Measurements from ENCODE around the gene ZDHHC8.

ZDHHC8 gene

DNA sequence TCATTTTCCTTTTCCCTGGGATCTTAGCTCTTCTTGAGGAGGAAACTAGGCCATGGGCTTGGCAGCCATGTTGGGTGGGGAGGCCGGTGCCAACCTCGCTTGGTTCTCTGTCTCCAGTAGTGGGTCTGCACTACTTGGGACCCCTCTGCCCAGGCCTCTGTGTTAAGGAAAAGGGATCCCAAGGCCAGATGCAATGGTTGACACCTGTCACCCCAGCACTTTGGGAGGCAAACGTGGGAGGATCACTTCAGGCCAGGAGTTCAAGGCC is 1.9 kb upstream of the ZDHHC8 start:
- H3K79me2 ChIP-seq (ENCODE audit: control insufficient read depth, low read length), result 0 out of 2 replicates have a peak, but pooled peaks cover under 1% of the 10 kb centered on the region
- no peak overlapping the region for H3K27ac ChIP-seq (ENCODE audit: low read depth, low read length)
- peaks cover 31% of the 10 kb centered on the region for H3F3A ChIP-seq (ENCODE audit: control insufficient read depth, insufficient read depth)
- H3K4me1 ChIP-seq (ENCODE audit: control insufficient read depth, low read length), result peaks cover 9% of the 10 kb centered on the region; the same call in 1 of the 2 replicates
- H4K20me1 ChIP-seq (ENCODE audit: control insufficient read depth, insufficient read depth, low read depth, low read length), result peaks cover 3% of the 10 kb centered on the region; the same call in 1 of the 2 replicates
- H3K27me3 ChIP-seq (ENCODE audit: control insufficient read depth, low read length), result peaks cover 24% of the 10 kb centered on the region
- H3K4me3 ChIP-seq (ENCODE audit: low read length), result no peak overlapping the region
- no peaks in the 10 kb centered on the region for H3K9me2 ChIP-seq (replicated peaks; ENCODE audit: control insufficient read depth, low read length)
- no peaks in the 10 kb centered on the region for H3K9me3 ChIP-seq (ENCODE audit: control insufficient read depth, insufficient read depth, low read length)
- H3K36me3 ChIP-seq (ENCODE audit: control insufficient read depth, low read length), result peaks cover 43% of the 10 kb centered on the region
- TF ChIP-seq EZH2phosphoT487 (IDR thresholded peaks at IDR 0.05; ENCODE audit: borderline replicate concordance, low read length) (no peak), CTCF (IDR thresholded peaks at IDR 0.05; ENCODE audit: low read depth, low read length, poor library complexity, severe bottlenecking) (no peak)
- no peak overlapping the region for H3K4me2 ChIP-seq (ENCODE audit: low read length)

- Histone ChIP-seq H3K4me3 (ENCODE audit: low read length) (no peak overlapping the region; the same call in 1 of the 2 replicates), H3K4me2 (ENCODE audit: low read length) (peak overlapping the region; percentile 66), H3K27me3 (ENCODE audit: control insufficient read depth, low read length) (peaks cover 24% of the 10 kb centered on the region)
Measured at GRCh38 chr22:20130319-20130718, 1.3 kb upstream of the ZDHHC8 start.

DNA sequence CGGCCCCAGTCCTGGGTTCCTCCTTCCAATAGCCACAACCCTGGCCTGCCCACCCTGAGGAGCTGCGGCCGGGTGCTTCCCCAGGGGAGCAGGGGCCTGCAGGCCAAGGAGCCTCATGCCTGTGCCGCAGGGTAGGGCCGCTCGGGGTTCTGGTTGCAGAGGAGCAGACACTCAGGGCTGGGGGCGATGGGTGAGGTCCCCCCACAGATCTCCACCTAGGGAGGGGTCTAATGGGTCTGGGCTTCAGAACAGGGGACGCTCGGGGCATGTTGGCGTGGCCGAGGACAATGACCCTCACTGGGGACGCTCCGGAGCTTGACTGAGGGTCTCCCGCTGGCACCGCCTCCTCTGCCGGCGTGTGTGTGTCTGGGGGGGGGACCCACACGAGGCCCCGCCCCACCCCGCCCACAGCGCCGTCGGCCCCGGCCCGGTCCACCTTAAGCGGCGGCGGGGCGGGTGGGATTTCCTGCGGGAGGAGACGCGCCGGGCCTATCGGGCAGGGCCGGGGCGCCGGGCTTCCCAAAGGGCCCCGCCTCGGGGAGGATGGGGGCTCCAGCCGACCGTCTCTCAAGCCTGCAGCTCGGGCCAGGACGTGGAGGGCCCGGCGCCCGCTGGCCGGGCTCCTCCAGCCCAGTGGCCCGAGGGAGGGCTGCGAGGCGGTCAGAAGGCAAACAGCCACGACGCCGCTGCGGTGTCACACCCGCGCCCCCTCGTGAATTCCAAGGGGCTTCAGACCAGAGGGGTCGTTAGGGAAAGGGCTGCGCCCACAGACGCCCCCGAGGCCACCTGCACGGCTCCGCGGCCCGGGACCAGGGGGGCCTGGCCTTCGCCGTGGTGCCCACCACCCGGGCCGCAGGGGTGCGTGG is 640 bp upstream of the ZDHHC8 start:
- Histone ChIP-seq H3K27ac (ENCODE audit: low read depth, low read length) (no peak overlapping the region), H3K4me2 (ENCODE audit: low read length) (peak overlapping the region; percentile 66), H4K20me1 (ENCODE audit: control insufficient read depth, insufficient read depth, low read depth, low read length) (peaks cover 3% of the 10 kb centered on the region; the same call in 1 of the 2 replicates), H3K4me3 (ENCODE audit: low read length) (peak overlapping the region; percentile 67), H3K9me3 (ENCODE audit: control insufficient read depth, insufficient read depth, low read length) (no peaks in the 10 kb centered on the region), H3K9me2 (replicated peaks; ENCODE audit: control insufficient read depth, low read length) (no peaks in the 10 kb centered on the region), H3K36me3 (ENCODE audit: control insufficient read depth, low read length) (peaks cover 30% of the 10 kb centered on the region), H3F3A (ENCODE audit: control insufficient read depth, insufficient read depth) (peaks cover 25% of the 10 kb centered on the region), H3K79me2 (ENCODE audit: control insufficient read depth, low read length) (no peaks in the 10 kb centered on the region), H3K4me1 (ENCODE audit: control insufficient read depth, low read length) (peaks cover 9% of the 10 kb centered on the region; the same call in 1 of the 2 replicates), H3K27me3 (ENCODE audit: control insufficient read depth, low read length) (peaks cover 24% of the 10 kb centered on the region)
- no peak for TF ChIP-seq CTCF (IDR thresholded peaks at IDR 0.05; ENCODE audit: low read depth, low read length, poor library complexity, severe bottlenecking)
- TF ChIP-seq EZH2phosphoT487 (IDR thresholded peaks at IDR 0.05; ENCODE audit: borderline replicate concordance, low read length), result peak; percentile 95

More at GRCh38 chr22:20130319-20130718, 1.3 kb upstream of the ZDHHC8 start:
- H3K36me3 ChIP-seq (ENCODE audit: control insufficient read depth, low read length), result peaks cover 36% of the 10 kb centered on the region
- H3K9me3 ChIP-seq (ENCODE audit: control insufficient read depth, insufficient read depth, low read length), result no peaks in the 10 kb centered on the region
- no peak for TF ChIP-seq EZH2phosphoT487 (IDR thresholded peaks at IDR 0.05; ENCODE audit: borderline replicate concordance, low read length)
- peak; percentile 10 for TF ChIP-seq CTCF (IDR thresholded peaks at IDR 0.05; ENCODE audit: low read depth, low read length, poor library complexity, severe bottlenecking)
- no peaks in the 10 kb centered on the region for H3K79me2 ChIP-seq (ENCODE audit: control insufficient read depth, low read length)
- peaks cover 27% of the 10 kb centered on the region for H3F3A ChIP-seq (ENCODE audit: control insufficient read depth, insufficient read depth)
- peaks cover 9% of the 10 kb centered on the region; the same call in 1 of the 2 replicates for H3K4me1 ChIP-seq (ENCODE audit: control insufficient read depth, low read length)
- no peak overlapping the region for H3K27ac ChIP-seq (ENCODE audit: low read depth, low read length)
- H4K20me1 ChIP-seq (ENCODE audit: control insufficient read depth, insufficient read depth, low read depth, low read length), result peaks cover 3% of the 10 kb centered on the region; the same call in 1 of the 2 replicates
- no peaks in the 10 kb centered on the region for H3K9me2 ChIP-seq (replicated peaks; ENCODE audit: control insufficient read depth, low read length)

Data from DOHH2 (cell line).